H1 (cell line): Measurements from ENCODE around the gene RGS6. TPM values are rescaled to one million over a fixed set of nuclear protein-coding genes. Genes with fewer than 3 reads are reported as not detected.

ENCODE experiments used
- CTCF ChIA-PET: fragments of 300-600 bp; sonication (Branson Sonifier 250); formaldehyde crosslinking; loops from one replicate; lab custom pipeline; 2021; ENCODE audit not compliant: partially characterized antibody; lab: Charles Lee
- POLR2A ChIA-PET: fragments of 300-600 bp; sonication (Branson Sonifier 250); formaldehyde crosslinking; loops from one replicate; lab custom pipeline; 2021; ENCODE audit warnings: inconsistent platforms; ENCODE audit not compliant: partially characterized antibody; lab: Charles Lee
- DNase-seq, 2 experiments: peaks; one replicate each; pipeline versions ENCODE4 v3.0.0 to v3.0.0-alpha.2; 2010 to 2022; ENCODE audit warnings: low spot score in 2 of 2, low read depth in 1 of 2, mixed read lengths in 1 of 2
- FAIRE-seq: peaks from 2 replicates; lab custom pipeline; 2011; peaks lifted over from hg19 to GRCh38; lab: Jason Lieb, UNC
- H2AFZ ChIP-seq: 2 replicates; pipeline ENCODE4 v1.8.1; 2012; ENCODE audit warnings: low read length, inconsistent platforms
- H2AK5ac ChIP-seq: 2 replicates; pipeline ENCODE4 v1.6.1; 2013; ENCODE audit warnings: low read depth, low read length
- H2BK120ac ChIP-seq: replicated peaks from 2 replicates; pipeline ENCODE3; 2013; ENCODE audit warnings: low read depth, low read length, inconsistent platforms
- H2BK12ac ChIP-seq: 2 replicates; pipeline ENCODE4 v1.6.1; 2013; ENCODE audit warnings: low read depth, low read length
- H2BK15ac ChIP-seq: 2 replicates; pipeline ENCODE4 v1.6.1; 2013; ENCODE audit warnings: low read length
- H2BK20ac ChIP-seq: 2 replicates; pipeline ENCODE4 v1.6.1; 2013; ENCODE audit warnings: low read length
- H2BK5ac ChIP-seq: 2 replicates; pipeline ENCODE4 v1.6.1; 2013; ENCODE audit warnings: low read depth, low read length
- H3K14ac ChIP-seq: 2 replicates; pipeline ENCODE4 v1.6.1; 2013; ENCODE audit warnings: inconsistent platforms; ENCODE audit not compliant: insufficient read length
- H3K18ac ChIP-seq: 2 replicates; pipeline ENCODE4 v1.6.1; 2013; ENCODE audit warnings: low read length; ENCODE audit errors: extremely low read depth
- H3K23ac ChIP-seq: 2 replicates; pipeline ENCODE4 v1.6.1; 2013; ENCODE audit warnings: inconsistent platforms; ENCODE audit not compliant: insufficient read length
- H3K23me2 ChIP-seq: 2 replicates; pipeline ENCODE4 v1.6.1; 2013; ENCODE audit warnings: low read depth, low read length
- H3K27ac ChIP-seq: 2 replicates; pipeline ENCODE4 v1.6.1; 2011; ENCODE audit warnings: low read depth, low read length, inconsistent platforms
- H3K27me3 ChIP-seq, 4 experiments: replicated peaks in 1 of 4; 1 replicate in 1 of 4; 2 replicates in 3 of 4; pipeline versions ENCODE4 v1.6.1 to v1.8.1; 2011 to 2013; ENCODE audit warnings: low read length in 3 of 4, mild to moderate bottlenecking in 3 of 4, inconsistent platforms in 2 of 4, mixed read lengths in 2 of 4, moderate library complexity in 1 of 4; ENCODE audit not compliant: control insufficient read depth in 3 of 4, insufficient read depth in 3 of 4; ENCODE audit errors: extremely low read depth in 1 of 4
- H3K36me3 ChIP-seq, 4 experiments: 2 replicates each; pipeline versions ENCODE4 v1.6.1 to v1.8.1; 2011 to 2013; ENCODE audit warnings: mild to moderate bottlenecking in 4 of 4, low read length in 3 of 4, moderate library complexity in 2 of 4, control low read depth in 1 of 4, inconsistent platforms in 1 of 4; ENCODE audit not compliant: insufficient read depth in 4 of 4, control insufficient read depth in 2 of 4
- H3K4ac ChIP-seq: replicated peaks from 2 replicates; pipeline ENCODE3; 2013; ENCODE audit warnings: low read length, low read depth, mixed read lengths, inconsistent platforms; ENCODE audit not compliant: insufficient read length
- H3K4me1 ChIP-seq, 4 experiments: replicated peaks in 1 of 4; 1 replicate in 1 of 4; 2 replicates in 3 of 4; pipeline versions ENCODE4 v1.6.1 to v1.8.1; 2011 to 2013; ENCODE audit warnings: low read length in 3 of 4, inconsistent platforms in 2 of 4, mixed read lengths in 1 of 4; ENCODE audit not compliant: insufficient read depth in 4 of 4, control insufficient read depth in 3 of 4
- H3K4me2 ChIP-seq, 2 experiments: 2 replicates each; pipeline versions ENCODE4 v1.6.1 to v1.8.1; 2011 to 2013; ENCODE audit warnings: low read depth in 2 of 2, low read length in 2 of 2, control low read depth in 1 of 2, inconsistent platforms in 1 of 2, mild to moderate bottlenecking in 1 of 2; ENCODE audit not compliant: insufficient read depth in 1 of 2
- H3K4me3 ChIP-seq, 4 experiments: fragments of 200-600, 300-600 bp in 1 of 4; sonication (generic), shearing (Covaris generic), sonication (Bioruptor Twin) in 1 of 4; 2 replicates each; pipeline versions ENCODE4 v1.5.1 to v1.8.1; 2011 to 2016; ENCODE audit warnings: low read length in 4 of 4, low read depth in 3 of 4, control low read depth in 2 of 4, inconsistent platforms in 2 of 4, mild to moderate bottlenecking in 2 of 4, mixed read lengths in 1 of 4, moderate library complexity in 1 of 4; ENCODE audit not compliant: insufficient read depth in 2 of 4; ENCODE audit errors: extremely low read depth in 1 of 4
- H3K56ac ChIP-seq: replicated peaks from 2 replicates; pipeline ENCODE3; 2013; ENCODE audit warnings: low read depth, mild to moderate bottlenecking, mixed read lengths, low read length, inconsistent platforms; ENCODE audit not compliant: insufficient read length
- H3K79me1 ChIP-seq: 2 replicates; pipeline ENCODE4 v1.6.1; 2013; ENCODE audit warnings: low read depth, low read length, control low read depth
- H3K79me2 ChIP-seq, 2 experiments: 2 replicates each; pipeline versions ENCODE4 v1.6.1 to v1.8.1; 2012 to 2013; ENCODE audit warnings: low read length in 2 of 2, mild to moderate bottlenecking in 2 of 2, inconsistent platforms in 1 of 2; ENCODE audit not compliant: insufficient read depth in 2 of 2, control insufficient read depth in 1 of 2
- H3K9ac ChIP-seq, 4 experiments: replicated peaks in 1 of 4; 1 replicate in 1 of 4; 2 replicates in 3 of 4; pipeline versions ENCODE4 v1.6.1 to v1.8.1; 2011 to 2013; ENCODE audit warnings: low read depth in 3 of 4, low read length in 3 of 4, control low read depth in 2 of 4, mild to moderate bottlenecking in 2 of 4, moderate library complexity in 2 of 4, inconsistent platforms in 1 of 4; ENCODE audit errors: extremely low read depth in 1 of 4
- H3K9me3 ChIP-seq, 2 experiments: 2 replicates each; pipeline versions ENCODE4 v1.6.1 to v1.8.1; 2012 to 2013; ENCODE audit warnings: mild to moderate bottlenecking in 2 of 2, moderate library complexity in 2 of 2, control low read depth in 1 of 2, inconsistent platforms in 1 of 2, low read depth in 1 of 2, low read length in 1 of 2, mixed read lengths in 1 of 2; ENCODE audit not compliant: insufficient read depth in 2 of 2
- H4K20me1 ChIP-seq, 2 experiments: replicated peaks in 1 of 2; 2 replicates each; pipeline versions ENCODE3 to v1.8.1; 2011 to 2013; ENCODE audit warnings: inconsistent platforms in 2 of 2, low read length in 2 of 2, mild to moderate bottlenecking in 1 of 2; ENCODE audit not compliant: insufficient read depth in 2 of 2, control insufficient read depth in 1 of 2
- H4K5ac ChIP-seq: 2 replicates; pipeline ENCODE4 v1.6.1; 2013; ENCODE audit warnings: low read length, low read depth, mixed read lengths, inconsistent platforms; ENCODE audit not compliant: insufficient read length
- H4K8ac ChIP-seq: 2 replicates; pipeline ENCODE4 v1.8.0; 2013; ENCODE audit warnings: mild to moderate bottlenecking, moderate library complexity, low read length, inconsistent platforms; ENCODE audit not compliant: insufficient read depth; ENCODE audit errors: extremely low read depth
- H4K91ac ChIP-seq: replicated peaks from 2 replicates; pipeline ENCODE3; 2013; ENCODE audit warnings: low read length, mixed read lengths, inconsistent platforms; ENCODE audit not compliant: insufficient read length
- BACH1 ChIP-seq: IDR thresholded peaks from 2 replicates; pipeline ENCODE4 v1.6.1; 2012; ENCODE audit warnings: low read length, improper control_type of control experiment
- CBX8 ChIP-seq: fragments of 300-800, 300-1000 bp; sonication (generic); IDR thresholded peaks from 2 replicates; pipeline ENCODE4 v1.7.1; 2016; ENCODE audit warnings: low read depth, low read length, borderline replicate concordance
- CREB1 ChIP-seq: IDR thresholded peaks from 2 replicates; pipeline ENCODE4 v1.6.1; 2012; ENCODE audit warnings: inconsistent platforms
- EGR1 ChIP-seq: IDR thresholded peaks from 2 replicates; pipeline ENCODE4 v1.6.1; 2011; ENCODE audit warnings: low read depth, low read length, borderline replicate concordance
- EZH2 ChIP-seq: fragments of 200-600 bp; sonication (generic); IDR thresholded peaks from 2 replicates; pipeline ENCODE4 v1.7.1; 2012; ENCODE audit warnings: low read depth, mild to moderate bottlenecking, moderate library complexity, low read length, inconsistent platforms; ENCODE audit not compliant: severe bottlenecking
- GABPA ChIP-seq: IDR thresholded peaks from 2 replicates; pipeline ENCODE4 v1.6.1; 2011; ENCODE audit warnings: mild to moderate bottlenecking, low read length, moderate library complexity, borderline replicate concordance; ENCODE audit not compliant: insufficient read depth
- KDM1A ChIP-seq: fragments of 200-600, 300-600 bp; sonication (generic); IDR thresholded peaks from 2 replicates; pipeline ENCODE4 v1.7.1; 2016; ENCODE audit warnings: mild to moderate bottlenecking, low read length, borderline replicate concordance
- KDM5A ChIP-seq: fragments of 200-600 bp; IDR thresholded peaks from 2 replicates; pipeline ENCODE4 v1.7.1; 2012; ENCODE audit warnings: mild to moderate bottlenecking, low read length, inconsistent platforms, mixed read lengths
- RXRA ChIP-seq: IDR thresholded peaks from 2 replicates; pipeline ENCODE4 v1.6.1; 2011; ENCODE audit warnings: low read depth, mild to moderate bottlenecking, low read length, moderate library complexity; ENCODE audit not compliant: insufficient read depth
- SP1 ChIP-seq: IDR thresholded peaks from 2 replicates; pipeline ENCODE4 v1.6.1; 2011; ENCODE audit warnings: low read depth, low read length
- SRF ChIP-seq: IDR thresholded peaks from 2 replicates; pipeline ENCODE4 v1.6.1; 2011; ENCODE audit warnings: mild to moderate bottlenecking, low read depth, low read length, moderate library complexity
- WGBS, 2 experiments: shearing (Covaris generic) in 1 of 2; methylation state at CpG; one replicate each; pipeline versions ENCODE4 v1.1.6 to v1.1.7; 2013 to 2015; ENCODE audit warnings: low lambda C conversion rate in 2 of 2, mixed read lengths in 2 of 2, inconsistent platforms in 1 of 2, low coverage in 1 of 2, missing lambda C conversion rate in 1 of 2; ENCODE audit not compliant: insufficient replicate concordance in 2 of 2, insufficient coverage in 1 of 2, insufficient read length in 1 of 2; ENCODE audit errors: extremely low coverage in 1 of 2, missing lambda C conversion rate in 1 of 2; 5-methylcytosine and 5-hydroxymethylcytosine counted together
- polyA plus RNA-seq, 7 experiments: library from polyadenylated mRNA; depleted of rRNA in 3 of 7; stranded (reverse) in 5 of 7; unstranded in 2 of 7; fragments of >200 nt in 5 of 7; fragments of 200-250 nt in 2 of 7; gene quantifications; 1 replicate in 5 of 7; 2 replicates in 1 of 7; 4 replicates in 1 of 7; pipeline versions ENCODE4 v1.2.1 to v1.2.3, GENCODE V29; 2011 to 2013; ENCODE audit warnings: missing spikeins in 2 of 7, mixed read lengths in 2 of 7
- total RNA-seq: library from RNA; stranded (reverse); fragmentation: NEBNext Ultra II Directional; extraction: Animal tissue kit (Norgen Biotek cat#: 25700); gene quantifications from 2 replicates; pipeline ENCODE4 v1.2.1, GENCODE V29; 2021
- TF ChIP-seq, protein P1 (sequence below), 3 experiments: IDR thresholded peaks; 1 replicate in 2 of 3; 2 replicates in 1 of 3; pipeline versions ENCODE4 v1.5.1 to v1.6.1; 2011; ENCODE audit warnings: low read length in 3 of 3, mild to moderate bottlenecking in 3 of 3, inconsistent platforms in 2 of 3, low read depth in 1 of 3, moderate library complexity in 1 of 3; ENCODE audit not compliant: insufficient read depth in 1 of 3; ENCODE audit errors: control extremely low read depth in 1 of 3

RGS6 gene
- total and polyA plus RNA-seq, 2 of the 8 experiments (the other 6 are each of a cell fraction or from before 2014, with no cell fraction given) = 0.26 to 1.1 TPM

DNA sequence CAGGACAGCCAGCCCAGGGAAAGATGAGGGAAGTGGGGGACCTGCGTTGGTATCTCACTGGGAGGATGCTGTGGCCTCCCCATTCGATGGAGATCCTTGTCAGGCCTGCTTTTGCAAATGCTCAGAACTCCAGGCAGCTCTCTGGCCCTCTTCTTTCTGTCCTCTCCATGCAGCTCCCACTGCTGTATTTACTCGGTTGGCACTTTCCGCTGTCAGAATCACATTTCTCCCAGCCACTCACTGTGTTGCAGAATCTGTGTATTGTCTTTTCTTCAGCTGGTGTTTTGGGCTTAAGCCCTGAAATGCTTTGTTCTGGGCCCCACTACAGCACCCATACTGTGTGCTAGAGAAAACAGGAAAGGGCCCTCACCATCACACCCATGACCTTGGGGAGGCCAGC, 401.1 kb downstream of the RGS6 start:
- no peak overlapping the region for H3K23ac ChIP-seq
- no peak overlapping the region for H2AFZ ChIP-seq
- H3K4me2 ChIP-seq = 0 out of 4 replicates have a peak overlapping the region, but pooled peaks of 1 of the 2 experiments have one; percentile 8
- H3K14ac ChIP-seq = no peak overlapping the region
- H2BK12ac ChIP-seq = no peak overlapping the region
- POLR2A ChIA-PET = no interaction called here
- H3K23me2 ChIP-seq = peaks cover 2% of the 10 kb centered on the region; the same call in 1 of the 2 replicates
- FAIRE-seq = no peak
- H2BK120ac ChIP-seq = no peak overlapping the region
- CTCF ChIA-PET = interaction anchor here (0.8 to 1.7 kb wide), 3 partner anchors 18 to 87 kb away, joined by 3 read pairs; no protein-coding TSS in a partner anchor
- H3K27me3 ChIP-seq = 0 out of 7 replicates have a peak, but pooled peaks cover 0 to 2% (median 0%) of the 10 kb centered on the region in 4 experiments
- H3K4me3 ChIP-seq = no peak overlapping the region
- WGBS, 2 experiments = 78% methylated on average over 4 of the region's 4 CpGs; no CpG with 5 or more reads in 1 of the 2 experiments
- no peak overlapping the region for H2BK15ac ChIP-seq
- no peaks in the 10 kb centered on the region for H3K79me2 ChIP-seq
- peak overlapping the region; percentile 8 for H3K4ac ChIP-seq
- no peak overlapping the region for H2BK5ac ChIP-seq
- no peak overlapping the region for H4K91ac ChIP-seq
- H3K27ac ChIP-seq = no peak overlapping the region
- H3K79me1 ChIP-seq = no peaks in the 10 kb centered on the region
- H3K18ac ChIP-seq = no peak overlapping the region
- H2AK5ac ChIP-seq = no peak overlapping the region
- H3K9me3 ChIP-seq = no peaks in the 10 kb centered on the region
- H2BK20ac ChIP-seq = no peak overlapping the region
- H3K9ac ChIP-seq = no peak overlapping the region
- H3K56ac ChIP-seq = no peak overlapping the region
- H3K36me3 ChIP-seq = no peaks in the 10 kb centered on the region
- no peak overlapping the region for H4K8ac ChIP-seq
- H4K5ac ChIP-seq = no peak overlapping the region
- H4K20me1 ChIP-seq = no peaks in the 10 kb centered on the region
- H3K4me1 ChIP-seq = peaks cover 0 to 18% (median 11%) of the 10 kb centered on the region in 4 experiments; a peak in 4 of 7 replicates
- DNase-seq = no peak
- TF ChIP-seq GABPA = no peak
- TF ChIP-seq BACH1 = no peak
- TF ChIP-seq KDM5A = no peak
- TF ChIP-seq SRF = no peak
- TF ChIP-seq, protein P1, sequence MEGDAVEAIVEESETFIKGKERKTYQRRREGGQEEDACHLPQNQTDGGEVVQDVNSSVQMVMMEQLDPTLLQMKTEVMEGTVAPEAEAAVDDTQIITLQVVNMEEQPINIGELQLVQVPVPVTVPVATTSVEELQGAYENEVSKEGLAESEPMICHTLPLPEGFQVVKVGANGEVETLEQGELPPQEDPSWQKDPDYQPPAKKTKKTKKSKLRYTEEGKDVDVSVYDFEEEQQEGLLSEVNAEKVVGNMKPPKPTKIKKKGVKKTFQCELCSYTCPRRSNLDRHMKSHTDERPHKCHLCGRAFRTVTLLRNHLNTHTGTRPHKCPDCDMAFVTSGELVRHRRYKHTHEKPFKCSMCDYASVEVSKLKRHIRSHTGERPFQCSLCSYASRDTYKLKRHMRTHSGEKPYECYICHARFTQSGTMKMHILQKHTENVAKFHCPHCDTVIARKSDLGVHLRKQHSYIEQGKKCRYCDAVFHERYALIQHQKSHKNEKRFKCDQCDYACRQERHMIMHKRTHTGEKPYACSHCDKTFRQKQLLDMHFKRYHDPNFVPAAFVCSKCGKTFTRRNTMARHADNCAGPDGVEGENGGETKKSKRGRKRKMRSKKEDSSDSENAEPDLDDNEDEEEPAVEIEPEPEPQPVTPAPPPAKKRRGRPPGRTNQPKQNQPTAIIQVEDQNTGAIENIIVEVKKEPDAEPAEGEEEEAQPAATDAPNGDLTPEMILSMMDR (IDR thresholded peaks at IDR 0.05; ENCODE audit: control extremely low read depth in 1 of 3, insufficient read depth in 1 of 3, low read depth in 1 of 3, low read length in 3 of 3) = no peak
- no peak for TF ChIP-seq EGR1
- no peak for TF ChIP-seq KDM1A
- TF ChIP-seq EZH2 = no peak
- TF ChIP-seq CBX8 = no peak
- no peak for TF ChIP-seq CREB1
- no peak for TF ChIP-seq RXRA
- TF ChIP-seq SP1 = no peak
